ENCODE data around the gene CEBPG. TPM values are rescaled to one million over a fixed set of nuclear protein-coding genes. Genes with fewer than 3 reads are reported as not detected.

CEBPG gene
- total RNA-seq, 1 experiment from 2014 or later: 12.8 TPM

- no peak for DNase-seq (ENCODE audit: low read depth)
- in situ Hi-C loops (cut with HindIII; ENCODE audit: low pct_unique_long_range_greater_than_20kb, low sequenced_read_pairs): no loop called here
Observed at GRCh38 chr19:33348301-33349010, 25.1 kb upstream of the CEBPG start.

GRCh38 chr19:33349319-33350289, 23.9 kb upstream of the CEBPG start:
- in situ Hi-C loops (cut with HindIII; ENCODE audit: low pct_unique_long_range_greater_than_20kb, low sequenced_read_pairs): no loop called here
- DNase-seq (ENCODE audit: low read depth): no peak

GRCh38 chr19:33350538-33351309, 22.8 kb upstream of the CEBPG start:
- in situ Hi-C loops (cut with HindIII; ENCODE audit: low pct_unique_long_range_greater_than_20kb, low sequenced_read_pairs): no loop called here

GRCh38 chr19:33355535-33355934, 18.0 kb upstream of the CEBPG start:
- DNase-seq (ENCODE audit: low read depth): no peak
- in situ Hi-C loops (cut with HindIII; ENCODE audit: low pct_unique_long_range_greater_than_20kb, low sequenced_read_pairs): no loop called here

More at GRCh38 chr19:33350538-33351309, 22.8 kb upstream of the CEBPG start:
- no peak for DNase-seq (ENCODE audit: low read depth)

- no peak for DNase-seq (ENCODE audit: low read depth)
- in situ Hi-C loops (cut with HindIII; ENCODE audit: low pct_unique_long_range_greater_than_20kb, low sequenced_read_pairs): no loop called here
Observed at GRCh38 chr19:33357556-33357955, 16.0 kb upstream of the CEBPG start.

GRCh38 chr19:33358408-33358807, 15.1 kb upstream of the CEBPG start:
- DNase-seq (ENCODE audit: low read depth): no peak
- in situ Hi-C loops (cut with HindIII; ENCODE audit: low pct_unique_long_range_greater_than_20kb, low sequenced_read_pairs): no loop called here

GRCh38 chr19:33359581-33359980, 13.9 kb upstream of the CEBPG start:
- in situ Hi-C loops (cut with HindIII; ENCODE audit: low pct_unique_long_range_greater_than_20kb, low sequenced_read_pairs): no loop called here
- no peak for DNase-seq (ENCODE audit: low read depth)

- DNase-seq (ENCODE audit: low read depth): no peak
- in situ Hi-C loops (cut with HindIII; ENCODE audit: low pct_unique_long_range_greater_than_20kb, low sequenced_read_pairs): no loop called here
Observed at GRCh38 chr19:33362508-33363228, 10.8 kb upstream of the CEBPG start.

GRCh38 chr19:33363476-33363875, 10.0 kb upstream of the CEBPG start:
- DNase-seq (ENCODE audit: low read depth): no peak
- in situ Hi-C loops (cut with HindIII; ENCODE audit: low pct_unique_long_range_greater_than_20kb, low sequenced_read_pairs): no loop called here

GRCh38 chr19:33365691-33366090, 7.8 kb upstream of the CEBPG start:
- DNase-seq (ENCODE audit: low read depth): no peak
- in situ Hi-C loops (cut with HindIII; ENCODE audit: low pct_unique_long_range_greater_than_20kb, low sequenced_read_pairs): no loop called here

- in situ Hi-C loops (cut with HindIII; ENCODE audit: low pct_unique_long_range_greater_than_20kb, low sequenced_read_pairs): no loop called here
- DNase-seq (ENCODE audit: low read depth): no peak
Observed at GRCh38 chr19:33366127-33366526, 7.4 kb upstream of the CEBPG start.

- in situ Hi-C loops (cut with HindIII; ENCODE audit: low pct_unique_long_range_greater_than_20kb, low sequenced_read_pairs): no loop called here
- no peak for DNase-seq (ENCODE audit: low read depth)
Observed at GRCh38 chr19:33366897-33367296, 6.6 kb upstream of the CEBPG start.

- in situ Hi-C loops (cut with HindIII; ENCODE audit: low pct_unique_long_range_greater_than_20kb, low sequenced_read_pairs): no loop called here
- DNase-seq (ENCODE audit: low read depth): no peak
Observed at GRCh38 chr19:33368074-33368864, 5.2 kb upstream of the CEBPG start.

GRCh38 chr19:33370783-33371182, 2.7 kb upstream of the CEBPG start:
- no peak for DNase-seq (ENCODE audit: low read depth)
- in situ Hi-C loops (cut with HindIII; ENCODE audit: low pct_unique_long_range_greater_than_20kb, low sequenced_read_pairs): no loop called here

GRCh38 chr19:33374236-33374714, 766 bp downstream of the CEBPG start:
- peak; percentile 44 for DNase-seq (ENCODE audit: low read depth)
- in situ Hi-C loops (cut with HindIII; ENCODE audit: low pct_unique_long_range_greater_than_20kb, low sequenced_read_pairs): no loop called here

GRCh38 chr19:33375156-33375836, 1.8 kb downstream of the CEBPG start:
- DNase-seq (ENCODE audit: low read depth): no peak
- in situ Hi-C loops (cut with HindIII; ENCODE audit: low pct_unique_long_range_greater_than_20kb, low sequenced_read_pairs): no loop called here

GRCh38 chr19:33375837-33376159, 2.3 kb downstream of the CEBPG start:
- DNase-seq (ENCODE audit: low read depth): no peak
- in situ Hi-C loops (cut with HindIII; ENCODE audit: low pct_unique_long_range_greater_than_20kb, low sequenced_read_pairs): no loop called here

Data from Caki2 (cell line).